ENCODE data around the gene THBS1. TPM values are rescaled to one million over a fixed set of nuclear protein-coding genes. Genes with fewer than 3 reads are reported as not detected.

The THBS1 gene
- polyA plus RNA-seq, 1 experiment: 6,610 TPM

GRCh38 chr15:39625856-39626255, 45.0 kb downstream of the THBS1 start:
- DNase-seq (ENCODE audit: low read depth): no peak
- Histone ChIP-seq H3K4me3 (ENCODE audit: low read depth, low read length) (no peak overlapping the region), H3K36me3 (ENCODE audit: control insufficient read depth, insufficient read depth, low read length) (no peaks in the 10 kb centered on the region), H3K27me3 (ENCODE audit: control insufficient read depth, insufficient read depth, low read length) (no peaks in the 10 kb centered on the region)
- POLR2A ChIA-PET: no interaction called here
- CTCF ChIA-PET: interaction anchor here (1.3 to 3.2 kb wide), 2 partner anchors 10 to 131 kb away, joined by 3 to 9 read pairs; no protein-coding TSS in a partner anchor
- no peak for TF ChIP-seq CTCF (IDR thresholded peaks at IDR 0.05; ENCODE audit: insufficient read depth, low read depth, low read length)

- TF ChIP-seq CTCF (IDR thresholded peaks at IDR 0.05; ENCODE audit: insufficient read depth, low read depth, low read length): no peak
- no peak for DNase-seq (ENCODE audit: low read depth)
- Histone ChIP-seq H3K36me3 (ENCODE audit: control insufficient read depth, insufficient read depth, low read length) (no peaks in the 10 kb centered on the region), H3K4me3 (ENCODE audit: low read depth, low read length) (no peak overlapping the region), H3K27me3 (ENCODE audit: control insufficient read depth, insufficient read depth, low read length) (no peaks in the 10 kb centered on the region)
- ChIA-PET CTCF (interaction anchor here (1.4 to 2.4 kb wide), 4 partner anchors 9 to 130 kb away, joined by 4 to 7 read pairs (median 4); no protein-coding TSS in a partner anchor), POLR2A (no interaction called here)
Measured at GRCh38 chr15:39627451-39628143, 46.7 kb downstream of the THBS1 start.

- H3K4me3 ChIP-seq (ENCODE audit: low read depth, low read length): no peak overlapping the region
- no peaks in the 10 kb centered on the region for H3K27me3 ChIP-seq (ENCODE audit: control insufficient read depth, insufficient read depth, low read length)
- ChIA-PET CTCF (interaction anchor here (1.2 to 2.4 kb wide), 5 partner anchors 9 to 129 kb away, joined by 3 to 7 read pairs (median 4); no protein-coding TSS in a partner anchor), POLR2A (no interaction called here)
- DNase-seq (ENCODE audit: low read depth): no peak
- H3K36me3 ChIP-seq (ENCODE audit: control insufficient read depth, insufficient read depth, low read length): no peaks in the 10 kb centered on the region
- TF ChIP-seq CTCF (IDR thresholded peaks at IDR 0.05; ENCODE audit: insufficient read depth, low read depth, low read length): peak; percentile 26; the same call in 1 of the 2 replicates
Measured at GRCh38 chr15:39628144-39628508, 47.2 kb downstream of the THBS1 start.

GRCh38 chr15:39628546-39629257, 47.8 kb downstream of the THBS1 start:
- no peak for DNase-seq (ENCODE audit: low read depth)
- H3K27me3 ChIP-seq (ENCODE audit: control insufficient read depth, insufficient read depth, low read length): no peaks in the 10 kb centered on the region
- TF ChIP-seq CTCF (IDR thresholded peaks at IDR 0.05; ENCODE audit: insufficient read depth, low read depth, low read length): no peak

GRCh38 chr15:39629371-39629770, 48.5 kb downstream of the THBS1 start:
- DNase-seq (ENCODE audit: low read depth): no peak
- Histone ChIP-seq H3K27me3 (ENCODE audit: control insufficient read depth, insufficient read depth, low read length) (no peaks in the 10 kb centered on the region), H3K36me3 (ENCODE audit: control insufficient read depth, insufficient read depth, low read length) (no peaks in the 10 kb centered on the region), H3K4me3 (ENCODE audit: low read depth, low read length) (no peak overlapping the region)
- ChIA-PET POLR2A (no interaction called here), CTCF (interaction anchor here (1.0 to 2.4 kb wide), 5 partner anchors 8 to 127 kb away, joined by 3 to 6 read pairs (median 4); no protein-coding TSS in a partner anchor)
- no peak for TF ChIP-seq CTCF (IDR thresholded peaks at IDR 0.05; ENCODE audit: insufficient read depth, low read depth, low read length)

More at GRCh38 chr15:39628546-39629257, 47.8 kb downstream of the THBS1 start:
- Histone ChIP-seq H3K36me3 (ENCODE audit: control insufficient read depth, insufficient read depth, low read length) (no peaks in the 10 kb centered on the region), H3K4me3 (ENCODE audit: low read depth, low read length) (no peak overlapping the region)
- ChIA-PET CTCF (interaction anchor here (1.0 to 2.4 kb wide), 8 partner anchors 8 to 129 kb away, joined by 3 to 7 read pairs (median 4); no protein-coding TSS in a partner anchor), POLR2A (interaction anchor here (0.6 kb wide), 1 partner anchor 380 kb away, joined by 4 read pairs; no protein-coding TSS in a partner anchor)
